GM21526 (cell line): Measurements from ENCODE around the gene CACNA2D4.

Experiments used
- ATAC-seq: cut with Tn5 transposase; IDR thresholded peaks from one replicate; pipeline ENCODE4 v1.9.1; 2021; ENCODE audit warnings: moderate library complexity; ENCODE audit not compliant: unreplicated experiment, low FRiP score

Gene CACNA2D4

DNA sequence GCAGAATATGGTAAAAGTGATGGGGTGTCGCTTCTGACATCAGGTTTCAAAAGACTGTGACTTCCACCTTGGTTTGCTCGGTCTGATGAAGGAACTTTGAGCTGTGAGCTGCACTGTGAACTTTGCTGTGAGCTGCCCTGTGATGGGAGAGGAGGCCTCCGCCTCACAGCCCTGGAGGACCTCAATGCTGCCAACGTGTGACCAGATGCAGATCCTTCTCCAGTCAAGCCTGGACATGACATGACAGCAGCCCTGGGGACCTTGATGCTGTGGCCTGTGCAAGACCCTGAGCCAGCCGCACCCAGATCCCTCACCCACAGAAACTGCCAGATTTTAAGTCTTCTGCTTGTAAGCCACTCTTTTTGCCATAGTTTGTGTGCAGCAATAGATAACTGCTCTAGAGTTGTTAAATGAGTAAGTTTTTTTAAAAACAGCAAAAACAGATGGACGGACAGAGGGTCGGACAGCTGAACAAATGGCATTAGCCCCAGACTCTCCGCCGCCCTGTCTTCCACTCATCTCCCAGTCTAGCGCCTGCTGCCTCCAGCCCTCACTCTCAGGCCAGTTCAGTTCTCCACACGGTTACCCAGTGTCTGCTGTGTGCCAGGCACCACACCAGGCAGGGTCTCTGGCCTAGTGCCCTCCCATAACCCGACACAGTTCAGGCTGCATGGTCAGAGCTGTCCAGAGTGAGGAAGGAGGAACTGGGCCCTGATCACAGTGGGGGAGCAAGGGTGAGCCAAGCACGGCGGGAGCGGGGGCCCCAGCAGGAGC lies 111.2 kb downstream of the CACNA2D4 start:
- no peak for ATAC-seq

DNA sequence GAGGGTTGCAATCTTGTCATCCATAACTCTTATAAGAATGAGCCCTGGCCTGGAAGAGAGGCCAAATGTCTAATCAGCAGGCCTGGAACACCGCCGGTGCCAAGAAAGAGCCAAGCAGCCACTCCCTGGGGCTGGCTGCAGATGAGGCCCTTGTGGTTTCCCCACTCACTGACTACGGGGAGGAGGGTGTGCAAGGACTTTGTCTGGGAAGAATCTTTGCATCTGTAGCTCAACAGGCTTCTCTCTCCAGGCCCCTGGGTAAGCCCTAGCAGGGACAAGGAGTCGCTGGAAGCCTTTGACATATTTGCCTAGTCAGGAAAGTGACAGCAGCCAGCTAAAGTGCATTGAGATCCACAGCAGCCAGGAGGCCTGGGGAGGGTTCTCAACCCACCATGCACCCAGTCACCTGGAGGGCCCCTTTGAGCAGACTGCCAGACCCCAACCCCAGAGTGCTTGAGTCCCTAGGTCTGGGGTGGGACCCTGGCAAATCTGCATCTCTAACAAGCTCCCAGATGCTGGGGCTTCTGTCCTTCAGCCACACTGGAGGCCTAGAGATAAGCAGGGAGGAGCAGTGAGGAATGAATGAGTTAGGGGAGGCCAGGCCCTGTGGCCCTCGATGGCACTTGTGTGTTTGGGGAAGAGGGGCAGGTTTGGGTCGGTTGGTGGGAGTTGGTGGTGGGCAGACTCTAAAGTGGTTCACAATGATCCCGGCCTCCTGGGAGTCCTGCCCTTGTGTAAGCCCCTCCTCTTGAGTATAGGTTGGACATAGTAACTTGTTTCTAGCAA lies 112.0 kb downstream of the CACNA2D4 start:
- ATAC-seq = no peak

DNA sequence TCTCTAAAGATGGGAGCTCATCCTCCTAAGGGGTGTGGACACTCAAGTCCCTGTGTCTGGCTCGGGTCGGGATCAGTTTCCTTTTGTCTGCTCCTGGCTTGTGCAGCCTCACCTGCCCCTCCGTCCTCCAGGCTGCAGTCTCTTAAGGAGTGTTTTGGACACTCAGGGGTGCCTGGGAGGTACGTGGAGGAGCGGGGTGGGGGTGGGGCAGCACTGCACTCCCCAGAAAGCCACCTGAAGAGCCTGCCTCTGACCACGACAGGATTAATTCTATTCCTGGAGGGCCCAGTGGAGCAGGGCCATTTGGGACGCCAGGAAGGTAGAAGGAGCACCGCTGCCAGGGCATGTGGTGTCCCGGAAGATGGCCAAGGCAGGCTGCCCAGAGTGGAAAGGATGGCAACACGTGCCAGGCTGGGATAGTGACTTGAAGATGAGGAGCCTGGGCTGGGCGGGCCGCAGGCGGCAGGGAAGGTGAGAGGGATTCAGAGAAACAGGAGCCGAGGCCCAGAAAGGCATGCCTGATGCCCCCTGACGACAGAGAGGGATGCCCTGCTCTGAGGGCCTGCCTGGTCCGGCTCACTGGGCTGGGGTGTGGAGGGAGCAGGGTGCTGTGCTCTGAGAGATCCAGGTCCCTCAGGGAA lies 112.9 kb downstream of the CACNA2D4 start:
- no peak for ATAC-seq

DNA sequence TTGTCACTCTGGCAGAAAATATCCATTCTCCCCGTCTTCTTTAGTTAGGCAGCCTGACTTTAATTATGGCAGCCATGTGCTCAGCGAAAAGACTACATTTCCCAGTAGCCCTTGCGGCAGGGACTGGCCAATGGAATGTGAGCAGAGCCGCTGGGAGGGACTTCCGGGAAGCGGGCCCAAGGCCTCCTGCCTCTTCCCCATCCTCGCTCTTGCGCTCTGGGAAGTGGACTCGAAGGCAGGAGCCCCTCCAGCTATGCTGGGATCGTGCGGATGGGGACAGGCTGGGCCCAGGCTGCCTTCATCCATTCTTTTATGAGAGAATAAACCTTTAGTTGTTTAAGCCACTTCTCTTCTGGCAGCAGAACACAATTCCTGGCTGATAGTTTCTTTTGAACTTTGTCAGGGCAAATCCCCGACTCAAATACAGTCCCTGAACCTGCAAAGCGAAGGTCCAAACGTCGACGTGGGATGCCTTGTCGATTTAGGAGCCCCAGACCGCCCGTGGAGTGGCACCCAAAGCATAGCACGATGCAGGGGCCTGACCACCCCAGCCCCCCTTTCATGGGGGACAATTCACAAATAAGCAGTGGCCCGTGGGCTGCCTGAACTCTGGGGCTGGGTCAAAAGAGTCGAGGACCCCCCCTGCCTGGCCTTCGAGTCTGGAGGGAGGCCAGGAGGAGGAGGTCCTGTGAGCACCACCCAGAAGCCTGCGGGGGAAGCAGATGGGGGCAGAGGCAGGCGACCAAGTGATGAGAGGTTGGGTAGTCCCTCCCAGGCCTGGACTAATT lies 113.7 kb downstream of the CACNA2D4 start:
- ATAC-seq = peak; percentile 74

DNA sequence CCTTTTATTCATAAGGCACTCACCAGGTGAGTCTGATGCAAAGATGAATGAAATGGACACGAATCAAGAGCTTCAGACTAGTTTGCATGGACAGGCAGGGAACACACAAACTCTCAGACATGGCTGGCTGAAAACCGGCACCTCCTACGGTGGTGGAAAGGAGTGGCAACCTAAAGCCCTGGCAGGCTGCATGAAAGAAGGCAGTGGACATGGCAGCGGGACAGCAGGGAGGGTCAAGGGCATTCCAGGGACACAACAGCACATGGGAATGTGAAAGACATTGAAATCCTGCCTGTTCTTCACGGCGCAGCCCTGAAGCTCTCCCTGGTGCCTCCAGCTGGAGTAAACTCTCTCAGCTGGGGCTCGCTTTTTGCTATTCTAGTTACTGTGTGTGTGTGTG lies 114.7 kb downstream of the CACNA2D4 start:
- ATAC-seq = no peak

DNA sequence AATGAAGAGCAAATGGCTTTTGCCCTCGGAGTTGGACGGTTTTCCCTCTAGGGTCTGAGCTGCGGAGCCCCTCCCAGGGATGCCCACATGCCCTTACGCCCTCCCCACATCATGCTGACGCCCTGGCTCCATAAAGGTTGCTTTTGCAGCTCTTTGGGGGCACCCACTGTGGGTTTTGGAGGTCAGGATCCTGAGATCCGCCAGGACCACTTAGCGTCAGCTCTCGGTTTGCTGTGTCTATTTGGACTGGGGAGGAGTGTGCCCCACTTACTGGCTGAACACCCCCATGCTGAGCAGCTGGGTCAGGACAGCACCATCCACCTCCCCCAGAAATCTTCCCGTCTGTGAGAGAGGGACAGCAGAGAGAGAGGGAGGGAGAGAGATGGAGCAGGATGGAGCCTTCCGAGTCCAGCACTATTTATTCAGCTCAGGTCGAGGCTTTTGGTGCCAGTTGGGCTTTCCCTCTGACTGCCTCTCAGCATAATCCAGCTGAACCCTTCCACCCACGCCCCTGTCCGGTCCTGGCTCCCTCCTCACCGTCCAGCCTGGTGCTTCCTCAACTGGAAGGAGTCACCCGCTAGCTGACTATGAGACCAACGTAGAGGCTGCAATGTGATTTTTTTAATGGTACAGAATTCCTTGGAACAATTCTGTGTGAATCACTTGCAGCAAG lies 117.0 kb downstream of the CACNA2D4 start:
- ATAC-seq = no peak

DNA sequence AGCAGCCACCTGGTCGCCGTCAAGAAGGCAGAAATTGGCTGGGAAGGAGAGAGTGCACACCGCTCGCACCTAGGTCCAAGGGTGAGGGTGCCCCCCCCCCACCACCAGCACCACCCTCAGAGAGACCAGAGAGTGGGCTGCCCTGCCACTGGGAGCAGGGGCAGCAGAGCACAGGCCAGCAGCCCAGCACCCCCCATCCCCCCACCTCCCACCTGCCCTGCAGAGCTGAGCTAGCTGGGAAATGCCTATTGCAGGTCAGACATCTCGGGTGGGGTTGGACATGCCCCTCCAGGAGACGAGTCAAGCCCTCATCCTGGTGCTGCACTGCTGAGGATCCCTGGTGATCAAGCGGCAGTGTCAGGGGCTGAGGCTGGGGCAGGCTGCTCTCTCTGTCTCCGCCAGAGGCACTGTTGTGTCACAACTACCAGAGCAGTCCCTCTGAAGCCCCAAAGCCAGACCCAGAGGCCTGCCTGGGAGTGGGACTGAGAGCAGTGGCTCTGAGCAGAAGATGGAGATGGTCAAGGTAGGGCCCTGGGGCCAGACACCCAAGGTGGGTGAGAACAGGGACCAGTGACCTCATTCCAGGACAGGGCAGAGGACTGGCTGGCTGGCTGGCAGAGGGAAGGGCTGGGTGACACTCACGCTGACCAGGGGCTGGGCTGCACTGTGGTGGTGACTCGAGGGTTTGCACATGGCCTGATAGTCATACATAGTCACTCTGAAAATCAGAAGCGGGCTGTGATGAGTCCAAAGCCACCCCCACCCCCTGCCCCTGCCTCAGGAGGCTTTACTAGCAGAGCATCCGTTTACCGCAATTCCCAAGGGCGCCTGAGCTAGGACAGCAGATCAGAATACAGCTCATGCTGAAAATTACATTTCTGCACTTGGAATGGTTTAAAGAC lies 117.8 kb downstream of the CACNA2D4 start:
- ATAC-seq = peak; percentile 34

DNA sequence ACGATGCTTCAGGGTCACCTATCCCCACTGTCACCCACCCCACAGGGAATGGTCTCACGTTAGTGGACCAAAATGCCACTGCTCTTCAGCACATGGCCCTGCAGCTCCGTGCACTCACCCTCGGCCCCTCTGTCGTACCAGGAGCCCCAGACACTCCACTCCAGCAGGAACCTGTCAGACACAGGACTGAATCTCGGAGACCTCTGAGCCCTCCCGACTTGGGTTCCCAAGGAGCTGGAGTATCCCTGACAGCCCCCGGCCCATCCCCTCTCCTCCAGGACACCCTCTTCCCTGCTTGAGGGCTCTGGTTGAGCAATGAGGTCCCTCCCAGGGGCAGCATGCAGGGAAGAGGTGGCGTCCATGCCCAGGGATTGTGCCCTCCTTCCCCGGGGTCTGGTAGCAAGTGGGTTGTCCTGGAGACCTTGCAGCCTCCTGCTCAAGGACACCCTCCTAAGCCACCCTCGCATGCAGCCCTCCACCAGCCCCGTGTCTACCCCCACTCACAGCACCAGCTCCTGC lies 118.5 kb downstream of the CACNA2D4 start:
- no peak for ATAC-seq

DNA sequence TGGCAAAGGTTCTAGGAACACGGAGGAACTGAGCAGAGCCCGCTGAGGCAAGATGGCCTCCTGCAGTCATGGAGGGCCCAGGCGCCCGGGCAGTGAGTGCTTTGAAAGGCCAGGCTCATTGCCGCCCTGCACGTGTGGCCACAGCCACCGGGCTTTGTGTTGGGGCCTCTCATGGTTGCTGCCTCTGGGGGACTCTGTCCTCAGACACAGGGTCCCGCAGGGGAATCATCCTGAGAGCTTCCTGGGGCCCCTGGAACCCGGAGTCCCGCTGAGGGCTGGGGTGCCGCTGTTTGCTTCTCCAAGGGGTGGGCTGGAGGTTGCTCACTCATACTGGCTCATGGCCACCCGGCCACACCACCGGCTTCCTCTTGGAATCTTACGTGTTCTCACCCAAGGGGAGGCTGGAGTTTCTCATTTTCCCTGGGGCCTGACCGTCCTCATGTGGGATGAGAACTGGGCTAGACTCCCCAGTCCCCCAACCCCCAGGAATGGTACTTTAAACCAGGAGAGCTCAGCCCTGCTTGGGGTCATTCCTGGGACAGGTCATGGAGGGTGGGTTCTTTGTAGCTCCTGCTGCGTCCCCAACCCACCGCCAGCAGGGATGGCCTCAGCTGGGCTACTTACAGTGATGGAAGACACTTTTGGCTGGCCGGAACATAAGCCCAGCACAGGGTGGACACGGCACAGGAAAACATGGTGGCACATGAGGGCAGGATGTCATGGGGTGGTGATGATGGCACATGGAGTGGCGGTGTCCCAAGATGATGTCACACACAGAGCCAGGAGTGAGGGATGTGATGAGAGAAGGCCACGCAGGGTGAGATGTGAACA lies 119.2 kb downstream of the CACNA2D4 start:
- ATAC-seq = no peak

DNA sequence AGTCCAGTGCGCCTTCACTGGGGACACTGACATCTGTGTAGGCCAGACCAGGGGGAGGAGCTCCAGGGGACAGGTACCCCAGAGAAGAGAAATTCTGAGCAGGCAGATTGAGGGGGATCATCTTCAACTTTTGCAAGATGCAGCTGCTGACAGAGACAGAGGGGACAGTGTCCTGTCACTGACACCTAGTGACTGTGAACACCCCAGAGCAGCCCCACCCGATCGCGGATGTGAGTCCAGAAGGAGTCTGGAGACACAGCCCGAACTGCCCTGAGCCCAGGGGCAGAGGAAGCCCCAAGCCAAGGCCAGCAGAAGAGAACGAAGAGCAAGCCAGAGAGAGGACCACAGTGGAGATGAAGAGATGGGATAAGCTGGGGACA lies 119.8 kb downstream of the CACNA2D4 start:
- ATAC-seq = no peak

DNA sequence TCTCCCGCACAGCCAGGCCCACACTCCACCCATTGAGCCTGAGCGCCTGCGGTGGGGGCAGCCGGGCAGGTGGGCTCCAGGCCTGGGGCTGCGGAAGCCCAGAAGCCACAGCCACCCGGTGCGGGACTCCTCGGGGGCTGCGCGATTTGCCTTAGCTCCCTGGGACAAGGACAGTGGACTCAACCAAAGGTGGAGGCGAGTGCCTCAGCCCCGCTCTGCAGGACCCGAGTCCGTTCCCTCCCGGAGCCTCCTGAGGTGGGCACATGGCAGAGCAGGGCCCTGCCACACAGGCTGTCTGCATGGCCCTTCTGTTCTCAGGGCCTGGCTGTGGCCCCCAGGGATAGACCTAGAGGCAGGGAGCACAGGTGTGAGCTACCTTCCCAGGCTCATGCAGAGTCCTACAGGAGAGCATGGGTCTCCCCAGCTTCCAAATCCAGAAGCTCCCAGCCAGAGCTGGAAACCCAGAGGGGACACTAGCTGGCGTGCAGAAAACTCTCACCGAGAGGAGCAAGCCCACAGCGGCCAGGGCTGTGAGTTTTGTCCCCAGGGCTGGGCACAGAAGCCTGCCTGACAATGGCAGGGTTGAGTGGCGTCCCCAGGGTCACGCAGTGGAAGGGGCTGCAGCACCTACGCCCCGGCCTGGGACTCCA lies 120.3 kb downstream of the CACNA2D4 start:
- ATAC-seq = no peak

DNA sequence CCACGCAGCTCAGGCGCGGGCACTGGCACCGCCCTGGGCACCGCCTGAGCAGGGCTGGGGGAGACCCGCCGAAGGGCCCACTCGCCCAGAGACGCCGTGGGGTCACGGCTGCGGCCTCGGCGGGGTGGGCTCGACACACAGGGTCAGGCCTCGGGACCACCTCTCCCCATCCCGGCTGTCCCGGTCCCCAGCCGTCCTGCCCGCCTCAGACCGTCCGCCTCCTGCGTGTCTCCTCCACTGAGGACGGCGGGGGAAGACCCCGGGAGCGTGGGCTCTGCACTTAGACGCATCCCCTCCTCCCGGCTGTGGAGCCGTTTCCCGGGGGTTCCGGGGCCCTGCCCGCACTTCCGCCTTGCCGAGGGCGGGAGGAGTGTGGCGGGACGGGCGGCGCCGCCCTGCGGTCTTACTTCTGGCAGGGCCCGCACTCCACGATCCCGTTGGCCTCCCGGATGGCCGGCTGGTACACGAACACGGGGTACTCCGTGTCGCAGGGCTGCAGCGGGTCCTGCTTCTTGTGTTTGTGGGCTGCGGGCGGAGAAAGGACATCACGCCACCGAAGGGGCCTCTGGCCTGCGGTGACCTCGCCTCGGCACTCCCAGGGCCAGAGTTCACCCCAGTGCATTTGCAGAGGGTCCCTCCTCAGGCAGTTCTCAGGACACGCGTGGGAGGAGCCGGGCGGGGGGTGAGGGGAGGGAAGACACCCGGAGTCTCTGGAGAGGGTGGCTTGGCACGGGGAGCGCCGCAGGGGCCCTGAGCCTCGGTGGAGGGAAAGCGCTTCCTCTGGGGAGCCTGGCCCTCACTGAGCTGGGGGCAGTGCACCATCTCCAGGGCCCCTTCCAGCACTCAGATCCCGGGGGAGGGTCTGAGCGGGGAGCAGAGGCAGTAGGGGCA lies 121.2 kb downstream of the CACNA2D4 start:
- ATAC-seq = no peak

DNA sequence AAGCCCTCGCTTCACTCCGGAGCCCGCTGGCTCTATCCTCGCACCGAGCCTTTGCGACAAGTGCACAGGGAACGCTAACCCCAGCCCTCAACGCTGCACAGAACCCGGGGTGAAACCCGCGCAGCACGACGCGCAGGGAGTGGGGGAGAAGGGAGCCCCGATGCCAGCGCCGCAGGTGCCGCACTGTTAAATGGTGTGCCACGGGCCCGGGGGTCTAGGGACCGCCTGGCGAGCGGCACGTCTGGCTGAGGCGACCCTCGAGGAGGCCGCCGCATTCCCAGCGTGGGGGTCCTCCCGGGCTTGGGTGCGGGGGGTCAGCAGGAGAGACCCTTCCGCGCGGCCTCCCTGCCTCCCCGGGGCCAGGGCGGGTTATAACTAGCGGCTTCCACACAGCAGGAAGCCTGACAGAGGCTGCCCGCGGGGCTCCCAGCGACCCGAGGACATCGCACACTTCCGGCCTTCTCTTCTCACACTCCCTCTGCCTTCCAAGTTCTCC lies 121.9 kb downstream of the CACNA2D4 start:
- peak; percentile 18 for ATAC-seq

DNA sequence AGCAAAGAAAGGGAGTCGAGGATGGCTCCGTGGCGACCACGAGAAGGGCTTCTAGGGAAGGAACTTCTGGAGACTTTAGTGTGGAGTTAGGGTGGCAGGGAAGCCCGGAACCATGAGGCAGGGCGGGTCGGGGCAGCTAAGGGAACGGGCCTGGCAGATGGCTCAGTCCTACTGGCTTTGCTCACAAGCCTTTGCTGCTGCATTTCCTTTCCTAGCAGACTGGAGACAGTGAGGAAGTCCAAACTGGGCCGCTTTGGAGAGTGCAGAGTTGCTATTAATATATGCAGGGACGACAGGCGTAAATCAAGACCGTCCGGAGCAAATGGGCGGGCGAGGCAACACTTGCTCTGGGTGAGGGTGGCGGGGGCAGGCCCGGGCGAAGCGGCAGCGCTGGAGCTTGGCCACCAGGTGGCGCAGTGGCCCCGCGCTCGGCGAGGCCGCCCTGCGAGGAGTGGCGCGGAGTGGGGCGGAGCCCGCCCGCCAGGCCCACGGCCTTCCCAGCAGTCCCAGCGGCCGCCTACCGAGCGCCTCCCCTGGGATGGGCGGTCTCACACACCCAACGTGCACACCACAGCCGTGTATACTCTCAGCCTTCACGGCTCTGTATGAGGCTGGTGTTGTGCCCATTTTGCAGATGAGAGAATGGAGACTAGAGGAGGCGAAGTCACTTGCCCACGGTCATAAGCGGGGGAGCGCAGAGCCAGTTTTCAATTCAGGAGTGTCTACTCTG lies 122.5 kb downstream of the CACNA2D4 start:
- peak; percentile 89 for ATAC-seq

DNA sequence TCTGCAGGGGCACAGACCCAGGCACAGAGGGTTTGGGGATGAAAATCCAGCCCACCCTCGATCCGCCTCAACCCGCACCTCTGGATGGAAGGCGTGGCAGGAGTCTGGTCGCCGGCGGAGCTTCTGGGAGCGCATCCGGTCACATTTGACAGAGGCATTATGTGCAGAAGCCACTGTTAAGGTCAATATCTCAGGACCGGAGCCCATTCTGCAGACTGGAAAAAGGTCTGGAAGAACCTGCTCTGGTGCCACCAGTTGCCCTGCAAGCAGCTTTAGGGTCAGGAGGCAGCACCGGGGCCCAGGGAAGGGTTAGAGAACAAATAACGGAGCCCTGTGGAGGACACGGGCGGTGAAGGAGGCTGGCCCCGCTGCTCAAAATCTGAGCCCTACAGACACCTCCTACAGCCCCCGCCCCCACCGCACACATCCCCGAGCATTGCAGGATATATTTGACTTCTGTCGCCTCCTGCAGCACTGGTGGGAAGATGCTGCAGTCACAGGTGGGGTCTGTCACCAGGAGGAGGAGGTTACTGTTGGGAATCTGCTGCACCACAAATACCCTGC lies 123.1 kb downstream of the CACNA2D4 start:
- ATAC-seq = no peak
